Peyer's patch (tissue), 4 donors: ENCODE data around the gene AVPI1. TPM values are rescaled to one million over a fixed set of nuclear protein-coding genes. Genes with fewer than 3 reads are reported as not detected.

Source experiments
- DNase-seq, 3 donors: peaks; one replicate each; pipeline ENCODE4 v3.0.0-alpha.2; 2017 to 2019
- H3K27ac ChIP-seq, 4 donors: fragments of 200-600 bp; sonication (generic); one replicate each; pipeline ENCODE4 v1.5.1; 2016 to 2019
- H3K27me3 ChIP-seq, 2 donors: fragments of 200-600 bp; sonication (generic); one replicate each; pipeline ENCODE4 v1.5.1; 2019
- H3K36me3 ChIP-seq, 3 donors: fragments of 200-600 bp; sonication (generic); one replicate each; pipeline ENCODE4 v1.5.1; 2016 to 2019
- H3K4me1 ChIP-seq, 4 donors: fragments of 200-600 bp; sonication (generic); one replicate each; pipeline ENCODE4 v1.5.1; 2016 to 2019
- H3K4me3 ChIP-seq, 4 donors: fragments of 200-600 bp; sonication (generic); 1 replicate in 3 of 4; 2 replicates in 1 of 4; pipeline ENCODE4 v1.5.1; 2016 to 2019; ENCODE audit warnings: mild to moderate bottlenecking in 1 of 4
- H3K9me3 ChIP-seq, 4 donors: fragments of 200-600 bp; sonication (generic); one replicate each; pipeline ENCODE4 v1.5.1; 2016 to 2019; ENCODE audit warnings: mild to moderate bottlenecking in 1 of 4
- POLR2A ChIP-seq, 2 donors: fragments of 450-650 bp; IDR thresholded peaks; one replicate each; pipeline ENCODE4 v1.5.1; 2017; ENCODE audit warnings: antibody characterized with exemption in 2 of 2, mild to moderate bottlenecking in 2 of 2, moderate library complexity in 2 of 2
- total RNA-seq, 4 donors: library from RNA; depleted of rRNA; stranded (reverse); fragments of >200 nt; gene quantifications; one replicate each; pipeline ENCODE4 v1.1.0, GENCODE V29; 2016
- TF ChIP-seq, protein P1 (sequence below), 6 experiments: fragments of 450-650 bp in 4 of 6; fragments of 200-600 bp in 2 of 6; sonication (generic) in 1 of 6; IDR thresholded peaks; one replicate each; pipeline ENCODE4 v1.5.1; 2017 to 2019; ENCODE audit warnings: antibody characterized with exemption in 6 of 6, mild to moderate bottlenecking in 3 of 6, moderate library complexity in 1 of 6

Gene AVPI1
- total RNA-seq, 4 donors from 2014 or later = 15.7 to 66.5 (median 47.4) TPM

DNA sequence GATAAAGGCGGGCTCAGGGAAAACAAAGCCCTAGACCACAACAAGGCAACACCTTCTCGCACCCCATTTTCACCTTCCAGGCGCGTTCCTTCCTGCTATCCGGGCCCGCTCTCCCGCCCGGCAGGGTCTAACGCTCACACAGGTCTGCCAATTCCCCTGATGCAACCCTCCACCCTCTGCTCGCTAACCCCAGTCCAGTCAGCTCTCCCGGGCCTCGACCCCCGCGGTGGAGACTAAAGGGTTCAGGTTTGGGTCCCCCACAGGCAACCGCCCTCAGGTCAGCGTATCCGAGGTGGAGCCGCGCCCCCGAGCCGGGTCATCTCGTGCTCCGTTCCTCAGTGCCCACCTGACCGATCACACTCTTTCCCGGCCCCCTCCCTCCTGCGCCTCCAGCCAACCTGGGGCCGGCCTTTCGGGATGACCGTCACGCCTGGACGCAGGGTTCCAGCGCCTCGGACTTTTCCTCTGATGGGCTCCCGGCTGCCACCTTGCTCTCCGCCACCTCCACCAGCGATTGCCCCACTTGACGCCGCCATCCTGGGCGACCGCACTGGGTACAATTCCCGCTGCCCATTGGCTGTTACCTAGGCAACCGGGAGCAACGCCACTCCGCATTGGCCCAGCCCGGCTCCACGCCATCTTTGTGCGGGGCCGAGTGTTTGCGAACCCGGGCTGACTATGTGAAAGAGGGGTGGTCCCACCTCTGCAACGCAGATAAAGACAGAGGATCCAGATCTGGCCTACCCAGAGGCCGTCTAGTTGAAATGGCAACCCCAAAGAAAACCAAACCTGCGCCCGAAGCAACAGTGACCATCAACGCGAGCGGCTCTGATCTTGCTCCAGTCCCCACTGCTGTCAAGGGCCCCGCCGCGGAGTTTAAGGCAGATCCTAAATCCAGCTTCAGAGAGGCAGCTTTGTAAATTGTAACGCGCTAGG is 53.8 kb downstream of the AVPI1 start, which contains the start of gene MORN4:
TSS of gene MORN4 (minus strand) at position 552 of the 936 bp plus-strand sequence. CDS start 13,847 bp downstream, outside the sequence.
- peak within 1 kb of the TSS; percentile 63 to 69 (median 64) for H3K4me3 ChIP-seq
- peak within 1 kb of the TSS in 2 of 4 donors; percentile 36 to 58 for H3K27ac ChIP-seq
- peak; percentile 90 to 96 (median 92) for DNase-seq
- no peaks in the 10 kb centered on the region for H3K9me3 ChIP-seq
- peaks cover 0 to 8% (median 0%) of the 10 kb centered on the region in 4 donors for H3K4me1 ChIP-seq
- H3K27me3 ChIP-seq = no peaks in the 10 kb centered on the region
- TF ChIP-seq, protein P1, sequence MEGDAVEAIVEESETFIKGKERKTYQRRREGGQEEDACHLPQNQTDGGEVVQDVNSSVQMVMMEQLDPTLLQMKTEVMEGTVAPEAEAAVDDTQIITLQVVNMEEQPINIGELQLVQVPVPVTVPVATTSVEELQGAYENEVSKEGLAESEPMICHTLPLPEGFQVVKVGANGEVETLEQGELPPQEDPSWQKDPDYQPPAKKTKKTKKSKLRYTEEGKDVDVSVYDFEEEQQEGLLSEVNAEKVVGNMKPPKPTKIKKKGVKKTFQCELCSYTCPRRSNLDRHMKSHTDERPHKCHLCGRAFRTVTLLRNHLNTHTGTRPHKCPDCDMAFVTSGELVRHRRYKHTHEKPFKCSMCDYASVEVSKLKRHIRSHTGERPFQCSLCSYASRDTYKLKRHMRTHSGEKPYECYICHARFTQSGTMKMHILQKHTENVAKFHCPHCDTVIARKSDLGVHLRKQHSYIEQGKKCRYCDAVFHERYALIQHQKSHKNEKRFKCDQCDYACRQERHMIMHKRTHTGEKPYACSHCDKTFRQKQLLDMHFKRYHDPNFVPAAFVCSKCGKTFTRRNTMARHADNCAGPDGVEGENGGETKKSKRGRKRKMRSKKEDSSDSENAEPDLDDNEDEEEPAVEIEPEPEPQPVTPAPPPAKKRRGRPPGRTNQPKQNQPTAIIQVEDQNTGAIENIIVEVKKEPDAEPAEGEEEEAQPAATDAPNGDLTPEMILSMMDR (IDR thresholded peaks at IDR 0.05) = no peak
- TF ChIP-seq POLR2A (IDR thresholded peaks at IDR 0.05) = no peak
- no peaks in the 10 kb centered on the region for H3K36me3 ChIP-seq

- DNase-seq = no peak
- Histone ChIP-seq H3K27ac (no peak overlapping the region), H3K27me3 (no peaks in the 10 kb centered on the region), H3K4me3 (no peak overlapping the region), H3K36me3 (no peaks in the 10 kb centered on the region), H3K4me1 (peaks cover 0 to 8% (median 0%) of the 10 kb centered on the region in 4 donors), H3K9me3 (no peaks in the 10 kb centered on the region)
- TF ChIP-seq, protein P1 (IDR thresholded peaks at IDR 0.05) = no peak
- no peak for TF ChIP-seq POLR2A (IDR thresholded peaks at IDR 0.05)
Measured at GRCh38 chr10:97631098-97631497, 55.9 kb downstream of the AVPI1 start.

DNA sequence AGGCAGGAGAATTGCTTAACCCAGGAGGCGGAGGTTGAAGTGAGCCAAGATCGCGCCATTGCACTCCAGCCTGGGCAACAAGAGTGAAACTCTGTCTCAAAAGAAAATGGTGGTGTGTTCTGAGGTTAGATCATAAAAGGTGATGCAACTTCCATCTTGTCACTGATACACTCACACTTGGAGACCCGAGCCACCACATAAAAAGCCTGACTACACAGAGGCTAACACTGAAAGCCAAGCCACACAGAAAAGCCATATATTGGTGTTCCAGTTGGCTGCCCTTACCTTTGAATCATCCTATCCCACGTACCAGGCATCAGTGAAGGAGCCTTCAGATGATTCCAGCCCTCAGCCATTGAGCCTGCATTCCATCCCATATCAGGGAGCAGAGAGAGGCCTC is 57.8 kb downstream of the AVPI1 start:
- TF ChIP-seq, protein P1 (IDR thresholded peaks at IDR 0.05) = no peak
- TF ChIP-seq POLR2A (IDR thresholded peaks at IDR 0.05) = no peak
- no peak overlapping the region for H3K27ac ChIP-seq
- H3K36me3 ChIP-seq = no peaks in the 10 kb centered on the region
- peaks cover 0 to 8% (median 0%) of the 10 kb centered on the region in 4 donors for H3K4me1 ChIP-seq
- DNase-seq = no peak
- H3K4me3 ChIP-seq = no peak overlapping the region
- no peaks in the 10 kb centered on the region for H3K27me3 ChIP-seq
- no peaks in the 10 kb centered on the region for H3K9me3 ChIP-seq

- Histone ChIP-seq H3K27me3 (no peaks in the 10 kb centered on the region), H3K36me3 (no peaks in the 10 kb centered on the region), H3K27ac (no peak overlapping the region), H3K4me1 (peaks cover 0 to 8% (median 0%) of the 10 kb centered on the region in 4 donors), H3K9me3 (no peaks in the 10 kb centered on the region), H3K4me3 (no peak overlapping the region)
- no peak for DNase-seq
- TF ChIP-seq POLR2A (IDR thresholded peaks at IDR 0.05) = no peak
Measured at GRCh38 chr10:97628228-97628627, 58.8 kb downstream of the AVPI1 start.

GRCh38 chr10:97627731-97628130 is 59.3 kb downstream of the AVPI1 start:
- TF ChIP-seq, protein P1 (IDR thresholded peaks at IDR 0.05) = no peak
- no peak for TF ChIP-seq POLR2A (IDR thresholded peaks at IDR 0.05)
- Histone ChIP-seq H3K4me3 (no peak overlapping the region), H3K9me3 (no peaks in the 10 kb centered on the region), H3K4me1 (peaks cover 0 to 5% (median 0%) of the 10 kb centered on the region in 4 donors), H3K27me3 (no peaks in the 10 kb centered on the region), H3K27ac (no peak overlapping the region), H3K36me3 (no peaks in the 10 kb centered on the region)
- no peak for DNase-seq

Other genes starting within 250 kb of the AVPI1 start
- 10 to 100 TPM; 17.9 to 27.7 (median 23.0) TPM for gene EXOSC1, start 241.2 kb downstream of the AVPI1 start, total RNA-seq
- 10 to 100 TPM; 25.6 to 38.3 (median 28.4) TPM for gene ZDHHC16, start 241.1 kb downstream of the AVPI1 start, total RNA-seq
- gene MMS19, start 188.8 kb downstream of the AVPI1 start, total RNA-seq = 100 to 1,000 TPM in 1 of 4 donors, 10 to 100 TPM in 3; 80.2 to 127 (median 85.7) TPM
- gene UBTD1, start 188.3 kb downstream of the AVPI1 start, total RNA-seq = 1 to 10 TPM in 2 of 4 donors, under 1 TPM in 1, not detected in 1; 0.70 to 2.5 (median 1.4) TPM
- not detected for gene ANKRD2, start 114.5 kb downstream of the AVPI1 start, total RNA-seq
- gene HOGA1, start 102.9 kb downstream of the AVPI1 start, total RNA-seq = under 1 TPM in 1 of 4 donors, not detected in 3; 0.40 TPM
- not detected for gene C10orf62, start 97.5 kb downstream of the AVPI1 start, total RNA-seq
- 1 to 10 TPM in 1 of 4 donors, under 1 TPM in 2, not detected in 1; 0.35 to 1.4 (median 0.54) TPM for gene MORN4, start 53.7 kb downstream of the AVPI1 start, total RNA-seq
- 10 to 100 TPM; 11.6 to 23.5 (median 19.4) TPM for gene PI4K2A, start 46.6 kb downstream of the AVPI1 start, total RNA-seq
- 10 to 100 TPM in 1 of 4 donors, 1 to 10 TPM in 3; 3.5 to 10.3 (median 7.1) TPM for gene MARVELD1, start 26.5 kb upstream of the AVPI1 start, total RNA-seq
- gene ZFYVE27, start 49.9 kb upstream of the AVPI1 start, total RNA-seq = 100 to 1,000 TPM in 1 of 4 donors, 10 to 100 TPM in 3; 61.1 to 121 (median 89.3) TPM
- 10 to 100 TPM in 3 of 4 donors, not detected in 1; 18.0 to 67.3 (median 48.9) TPM for gene SFRP5, start 84.8 kb upstream of the AVPI1 start, total RNA-seq
- under 1 TPM; 0.27 to 0.88 (median 0.79) TPM for gene GOLGA7B, start 162.6 kb upstream of the AVPI1 start, total RNA-seq